Embryonic facial prominence (tissue), 1 donor: ENCODE data around the gene SLCO3A1.

Experiments
- DNase-seq: peaks from one replicate; pipeline ENCODE4 v3.0.0-alpha.2; 2016; ENCODE audit errors: extremely low spot score

The SLCO3A1 gene

GRCh38 chr15:92003515-92004067 is 150.1 kb downstream of the SLCO3A1 start:
- no peak for DNase-seq

DNA sequence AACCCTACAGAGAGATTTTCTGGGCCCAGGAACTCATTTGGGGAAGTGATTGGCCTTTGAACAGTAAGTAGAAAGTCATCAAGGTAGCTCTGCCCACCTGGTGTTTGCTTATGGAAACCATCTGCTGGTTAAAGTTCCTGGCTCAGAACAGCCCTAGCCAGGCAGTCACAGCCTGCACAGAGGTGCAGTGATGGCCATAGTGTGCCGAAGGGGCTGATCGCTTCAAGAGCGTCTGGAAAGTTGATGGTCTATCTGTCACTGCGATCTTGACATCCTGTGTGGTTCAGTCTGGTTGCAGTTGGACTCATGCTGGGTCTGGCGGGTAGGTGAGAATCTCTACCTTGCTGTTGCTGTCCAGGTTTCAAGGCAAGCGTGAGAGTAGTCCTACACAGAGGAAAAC is 151.6 kb downstream of the SLCO3A1 start:
- no peak for DNase-seq

GRCh38 chr15:92006186-92007028 is 152.9 kb downstream of the SLCO3A1 start:
- no peak for DNase-seq

- no peak for DNase-seq
These were observed 155.7 kb downstream of the SLCO3A1 start for GRCh38 chr15:92009162-92009561.

- DNase-seq = no peak
These were observed 158.3 kb downstream of the SLCO3A1 start for GRCh38 chr15:92011611-92012367.

- no peak for DNase-seq
These were observed 158.8 kb downstream of the SLCO3A1 start for GRCh38 chr15:92012368-92012629.

- DNase-seq = no peak
These were observed 159.4 kb downstream of the SLCO3A1 start for GRCh38 chr15:92012881-92013280.

DNA sequence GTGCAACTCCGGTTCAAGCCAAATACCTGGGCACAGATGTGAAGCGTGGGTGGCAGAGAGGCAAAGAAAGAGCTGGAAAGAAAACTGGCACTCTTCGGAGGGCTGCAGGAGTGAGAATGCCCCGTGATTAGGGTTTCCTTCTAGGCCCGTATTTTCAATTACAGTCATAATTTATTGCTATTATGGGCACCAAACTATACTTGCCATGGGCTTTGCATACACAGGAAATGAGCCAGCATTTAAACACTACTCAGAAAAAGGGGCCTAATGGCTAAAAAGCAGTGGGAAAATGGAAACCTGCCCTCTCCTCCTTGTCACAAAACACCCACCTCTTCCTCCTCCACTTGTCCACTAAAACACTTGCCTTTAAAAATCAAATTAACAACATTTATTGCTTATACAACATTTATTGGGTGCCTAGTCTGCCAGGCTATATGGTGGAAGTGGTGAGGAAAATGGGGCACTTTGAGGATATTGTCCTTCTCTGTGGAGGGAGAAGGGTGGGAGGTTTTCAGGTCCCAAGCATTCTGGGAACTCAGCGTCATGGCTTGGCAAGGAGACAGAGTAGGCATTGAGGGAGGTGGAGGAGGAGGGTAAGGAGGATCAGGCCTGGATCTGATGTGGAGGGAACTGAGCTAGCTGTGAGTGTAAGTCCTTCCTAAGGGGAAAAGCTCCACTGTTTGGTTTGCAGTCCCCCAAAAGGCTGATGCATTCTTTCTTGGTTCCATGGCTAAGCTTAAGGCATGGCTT is 160.9 kb downstream of the SLCO3A1 start:
- DNase-seq = no peak

GRCh38 chr15:92017882-92018534 is 164.5 kb downstream of the SLCO3A1 start:
- no peak for DNase-seq

DNA sequence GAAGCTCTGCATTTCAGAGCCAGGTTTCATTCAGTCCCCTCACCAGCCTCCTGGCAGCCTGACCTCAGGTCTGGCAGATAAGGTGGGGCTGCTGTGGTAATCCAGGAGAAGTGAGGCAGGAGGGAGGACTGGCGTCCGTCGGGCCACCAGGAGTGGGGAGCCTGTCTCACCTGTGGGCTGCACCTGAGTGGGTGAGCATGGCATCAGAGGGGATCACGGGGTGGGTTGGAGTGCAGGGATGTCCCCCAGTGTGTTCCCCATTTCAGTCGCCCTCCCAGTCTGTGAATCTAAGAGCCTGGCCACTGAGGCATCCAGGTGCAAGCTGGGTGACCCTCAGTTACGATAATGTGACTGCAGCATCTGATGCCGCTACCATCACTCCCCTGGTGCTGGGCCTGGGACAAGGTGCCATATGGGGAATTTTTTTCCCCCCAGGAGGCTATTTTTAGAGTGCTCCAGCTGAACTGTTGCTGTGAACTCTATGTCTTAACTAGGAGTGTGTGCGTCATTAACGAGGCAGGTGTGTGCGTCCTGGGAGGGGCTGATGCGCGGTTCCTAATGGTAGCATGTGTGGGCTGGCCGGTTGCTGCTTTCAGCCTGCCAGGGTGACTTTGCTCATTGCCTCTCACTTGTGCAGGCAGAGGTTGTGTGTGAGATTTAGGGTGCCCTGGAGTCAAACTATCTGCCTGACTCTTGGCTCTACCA is 165.2 kb downstream of the SLCO3A1 start:
- DNase-seq = no peak

DNA sequence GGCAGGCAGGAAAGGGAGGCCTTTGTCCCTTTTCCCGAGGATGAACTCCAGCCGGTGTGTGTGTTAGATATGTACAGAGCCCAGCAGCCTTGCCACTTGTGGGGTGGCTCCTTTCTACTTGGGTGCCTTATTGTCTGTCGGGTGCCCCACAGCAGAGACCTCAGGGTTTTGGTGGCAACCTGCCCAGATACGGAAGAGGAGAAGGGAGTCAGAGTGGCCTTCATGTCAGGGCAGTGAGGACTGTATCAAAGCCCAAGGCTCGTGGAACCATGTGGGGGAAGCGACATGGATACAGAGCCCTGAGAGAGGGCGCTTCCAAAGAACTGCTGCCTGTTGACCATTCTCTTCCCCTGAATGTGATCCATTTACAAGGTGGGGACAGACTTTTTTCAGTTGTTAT is 166.2 kb downstream of the SLCO3A1 start:
- DNase-seq = no peak

GRCh38 chr15:92020207-92020606 is 166.7 kb downstream of the SLCO3A1 start:
- no peak for DNase-seq

DNA sequence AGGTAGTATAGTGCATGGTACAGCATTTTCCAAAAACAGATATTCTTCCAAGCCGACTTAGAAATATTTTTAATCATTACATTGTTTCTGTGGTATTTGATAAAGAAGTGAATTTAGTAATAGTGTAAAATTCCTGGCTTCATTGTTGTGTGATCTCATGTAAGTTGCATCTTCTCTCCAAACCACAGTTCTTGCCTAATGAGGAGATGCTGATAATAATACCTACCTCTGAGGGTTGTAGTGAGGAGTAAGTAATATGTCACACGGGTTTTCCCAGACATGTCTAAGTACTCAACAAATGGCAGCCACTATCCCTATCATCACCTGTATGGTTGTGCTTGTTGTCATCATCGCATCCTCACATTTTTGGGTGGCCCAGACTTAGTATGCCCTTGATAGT is 167.3 kb downstream of the SLCO3A1 start:
- no peak for DNase-seq

GRCh38 chr15:92021792-92022191 is 168.3 kb downstream of the SLCO3A1 start:
- no peak for DNase-seq

GRCh38 chr15:92023965-92024364 is 170.5 kb downstream of the SLCO3A1 start:
- DNase-seq = no peak

GRCh38 chr15:92025706-92026270 is 172.3 kb downstream of the SLCO3A1 start:
- DNase-seq = no peak

- DNase-seq = no peak
These were observed 174.8 kb downstream of the SLCO3A1 start for GRCh38 chr15:92028389-92028724.

DNA sequence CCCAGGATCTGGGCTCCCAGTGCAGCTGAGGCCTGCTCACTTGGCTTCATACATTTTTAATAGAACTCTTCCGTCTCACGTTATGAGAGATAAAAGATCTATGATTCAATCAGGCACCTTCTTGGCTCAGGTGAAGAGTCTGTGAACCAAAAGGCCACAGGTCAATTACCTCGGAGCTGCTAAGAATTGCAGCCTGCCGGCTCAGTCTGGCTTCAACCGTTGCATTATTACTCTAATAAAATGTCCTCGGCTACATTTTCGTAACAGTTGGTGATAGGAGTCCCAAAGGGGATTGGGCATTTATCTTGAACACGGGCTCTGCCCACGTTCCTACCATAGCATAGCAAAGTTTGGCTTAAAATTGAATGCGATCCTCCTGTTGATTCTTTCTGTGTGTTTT is 176.3 kb downstream of the SLCO3A1 start:
- DNase-seq = no peak

- DNase-seq = no peak
These were observed 179.8 kb downstream of the SLCO3A1 start for GRCh38 chr15:92033314-92033713.

- no peak for DNase-seq
These were observed 180.2 kb downstream of the SLCO3A1 start for GRCh38 chr15:92033723-92034122.

GRCh38 chr15:92034227-92034626 is 180.7 kb downstream of the SLCO3A1 start:
- DNase-seq = no peak
